ENCODE measurements around the gene ATP5F1D. TPM values are rescaled to one million over a fixed set of nuclear protein-coding genes. Genes with fewer than 3 reads are reported as not detected.

Gene ATP5F1D
- total RNA-seq, 2 experiments from 2014 or later, result 193 to 194 TPM

- CTCF ChIA-PET, result interaction anchor here (0.7 to 1.4 kb wide), 2 partner anchors 23 to 952 kb away, joined by 3 read pairs; partner anchors contain the start of gene ATP5F1D
- POLR2A ChIA-PET, result no interaction called here
Observed at GRCh38 chr19:1218751-1219567, 22.6 kb upstream of the ATP5F1D start.

- ChIA-PET CTCF (no interaction called here), POLR2A (no interaction called here)
Observed at GRCh38 chr19:1219786-1220476, 21.6 kb upstream of the ATP5F1D start.

- CTCF ChIA-PET, result interaction anchor here (0.8 kb wide), 1 partner anchor 32 kb away, joined by 3 read pairs; no protein-coding TSS in a partner anchor
Observed at GRCh38 chr19:1220477-1220930, 21.0 kb upstream of the ATP5F1D start.

GRCh38 chr19:1220976-1221903, 20.3 kb upstream of the ATP5F1D start:
- ChIA-PET POLR2A (no interaction called here), CTCF (interaction anchor here (0.8 to 1.6 kb wide), 3 partner anchors 19 to 113 kb away, joined by 3 to 5 read pairs (median 4); no protein-coding TSS in a partner anchor)

More at GRCh38 chr19:1220477-1220930, 21.0 kb upstream of the ATP5F1D start:
- POLR2A ChIA-PET, result no interaction called here

GRCh38 chr19:1221904-1222255, 19.7 kb upstream of the ATP5F1D start:
- ChIA-PET CTCF (interaction anchor here (0.8 to 1.6 kb wide), 3 partner anchors 19 to 114 kb away, joined by 3 to 5 read pairs (median 4); no protein-coding TSS in a partner anchor), POLR2A (no interaction called here)

- POLR2A ChIA-PET, result no interaction called here
- CTCF ChIA-PET, result interaction anchor here (0.7 to 1.6 kb wide), 5 partner anchors 10 to 115 kb away, joined by 3 to 5 read pairs (median 3); no protein-coding TSS in a partner anchor
Observed at GRCh38 chr19:1222394-1222793, 19.2 kb upstream of the ATP5F1D start.

GRCh38 chr19:1223018-1223855, 18.3 kb upstream of the ATP5F1D start:
- CTCF ChIA-PET, result interaction anchor here (0.7 to 1.6 kb wide), 7 partner anchors 10 to 275 kb away, joined by 3 to 5 read pairs (median 3); no protein-coding TSS in a partner anchor
- POLR2A ChIA-PET, result no interaction called here

GRCh38 chr19:1224047-1224825, 17.3 kb upstream of the ATP5F1D start:
- ChIA-PET CTCF (interaction anchor here (0.7 kb wide), 1 partner anchor 32 kb away, joined by 3 read pairs; no protein-coding TSS in a partner anchor), POLR2A (no interaction called here)

- CTCF ChIA-PET, result no interaction called here
Observed at GRCh38 chr19:1224847-1225246, 16.7 kb upstream of the ATP5F1D start.

GRCh38 chr19:1225440-1226226, 15.9 kb upstream of the ATP5F1D start:
- ChIA-PET POLR2A (no interaction called here), CTCF (interaction anchor here (1.3 kb wide), 1 partner anchor 241 kb away, joined by 4 read pairs; no protein-coding TSS in a partner anchor)

More at GRCh38 chr19:1224847-1225246, 16.7 kb upstream of the ATP5F1D start:
- POLR2A ChIA-PET, result no interaction called here

GRCh38 chr19:1226227-1226518, 15.4 kb upstream of the ATP5F1D start:
- CTCF ChIA-PET, result interaction anchor here (1.3 kb wide), 1 partner anchor 241 kb away, joined by 4 read pairs; no protein-coding TSS in a partner anchor
- POLR2A ChIA-PET, result no interaction called here

GRCh38 chr19:1226522-1227303, 14.8 kb upstream of the ATP5F1D start:
- ChIA-PET POLR2A (no interaction called here), CTCF (interaction anchor here (1.3 kb wide), 1 partner anchor 242 kb away, joined by 4 read pairs; no protein-coding TSS in a partner anchor)

GRCh38 chr19:1227304-1228054, 14.1 kb upstream of the ATP5F1D start:
- ChIA-PET CTCF (no interaction called here), POLR2A (no interaction called here)

- CTCF ChIA-PET, result no interaction called here
- POLR2A ChIA-PET, result no interaction called here
Observed at GRCh38 chr19:1228161-1228957, 13.2 kb upstream of the ATP5F1D start.
